ELF-1 (cell line): ENCODE data around the gene KCNT1.
"Not testable (repeated sequence)": the region's sequence is repeated elsewhere in the genome, so short reads cannot be mapped to it uniquely, and the experiment has no call there.

Experiments
- DNase-seq: peaks from one replicate; pipeline ENCODE4 v3.0.0-alpha.2; 2016; ENCODE audit warnings: low read depth, low spot score

KCNT1 gene

DNA sequence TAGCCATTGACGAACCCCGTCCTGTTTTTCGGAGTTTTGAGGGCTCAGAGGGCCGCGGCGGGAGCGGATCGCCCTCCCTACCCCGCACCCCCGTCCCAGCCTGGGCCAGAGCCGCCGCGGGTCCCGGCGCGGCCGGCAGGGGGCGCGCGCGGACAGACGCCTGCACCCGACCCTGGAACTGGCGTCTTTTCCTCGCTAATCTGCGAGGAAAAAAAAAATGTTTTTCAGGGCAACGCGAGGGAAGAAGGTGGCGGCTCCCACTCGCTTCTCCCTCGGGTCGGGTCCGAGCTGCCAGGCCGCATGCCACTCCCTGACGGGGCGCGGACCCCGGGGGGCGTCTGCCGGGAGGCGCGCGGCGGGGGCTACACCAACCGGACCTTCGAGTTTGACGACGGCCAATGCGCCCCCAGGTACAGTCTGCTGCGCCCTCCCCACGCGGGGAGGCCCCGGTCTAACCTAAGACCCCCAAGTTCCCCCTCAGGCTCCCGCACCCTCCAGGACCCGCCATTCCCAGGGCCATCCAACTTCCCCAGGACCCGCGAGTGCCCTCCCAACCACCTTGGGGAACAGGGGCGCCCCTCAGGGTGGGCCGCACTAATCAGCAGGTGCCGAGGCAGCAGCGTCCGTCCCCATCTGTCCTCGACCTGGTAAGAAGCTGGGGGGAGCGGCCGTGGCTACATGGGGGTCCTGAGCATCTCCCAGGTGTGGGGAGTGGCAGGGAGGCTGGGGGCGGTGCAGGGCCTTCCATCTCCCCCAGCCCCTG is at the start of gene KCNT1:
KCNT1 (plus strand) TSS at position 227 of the 763 bp plus-strand sequence; CDS start at position 301, 74 bp downstream.
- peak; percentile 81 for DNase-seq

GRCh38 chr9:135655317-135655716 is 46.7 kb upstream of the KCNT1 start:
- DNase-seq: no peak

DNA sequence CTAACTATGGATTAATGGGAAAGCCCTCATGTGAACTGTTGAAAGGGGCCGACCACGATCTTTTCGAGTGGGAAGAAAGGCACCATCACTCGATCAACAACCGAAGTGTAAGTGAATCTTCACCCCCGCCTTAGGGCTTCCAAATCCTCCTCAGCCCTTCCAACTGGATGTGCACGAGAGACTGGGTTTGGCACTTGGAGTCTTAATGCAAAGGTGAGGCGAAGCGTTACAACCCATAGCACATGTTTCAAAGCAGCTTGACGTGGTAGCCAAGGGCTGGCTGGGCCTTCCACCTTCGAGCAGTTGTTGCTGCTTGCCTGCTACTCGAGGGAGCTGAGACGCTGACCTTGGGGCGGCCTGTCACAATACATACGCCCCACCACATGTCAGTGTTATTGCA is 44.6 kb upstream of the KCNT1 start:
- no peak for DNase-seq

- DNase-seq: no peak
Measured at GRCh38 chr9:135659252-135659651, 42.7 kb upstream of the KCNT1 start.

DNA sequence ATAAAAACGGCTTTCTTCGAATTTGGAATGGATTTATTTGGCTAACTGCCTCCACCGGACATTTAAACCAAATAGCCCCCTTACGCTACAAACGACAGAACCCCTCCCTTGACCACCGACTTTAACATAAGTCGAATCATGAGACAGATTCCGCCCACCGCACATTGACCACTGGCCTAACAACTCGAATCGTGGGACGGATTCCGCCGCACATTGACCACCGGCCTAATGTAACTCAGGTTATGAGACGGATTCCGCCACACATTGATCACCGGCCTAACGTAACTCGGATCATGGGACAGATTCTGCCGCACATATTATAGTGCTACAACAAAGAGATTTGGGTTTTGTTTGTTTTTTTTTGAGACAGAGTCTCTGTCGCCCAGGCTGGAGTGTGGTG is 41.6 kb upstream of the KCNT1 start:
- no peak for DNase-seq

DNA sequence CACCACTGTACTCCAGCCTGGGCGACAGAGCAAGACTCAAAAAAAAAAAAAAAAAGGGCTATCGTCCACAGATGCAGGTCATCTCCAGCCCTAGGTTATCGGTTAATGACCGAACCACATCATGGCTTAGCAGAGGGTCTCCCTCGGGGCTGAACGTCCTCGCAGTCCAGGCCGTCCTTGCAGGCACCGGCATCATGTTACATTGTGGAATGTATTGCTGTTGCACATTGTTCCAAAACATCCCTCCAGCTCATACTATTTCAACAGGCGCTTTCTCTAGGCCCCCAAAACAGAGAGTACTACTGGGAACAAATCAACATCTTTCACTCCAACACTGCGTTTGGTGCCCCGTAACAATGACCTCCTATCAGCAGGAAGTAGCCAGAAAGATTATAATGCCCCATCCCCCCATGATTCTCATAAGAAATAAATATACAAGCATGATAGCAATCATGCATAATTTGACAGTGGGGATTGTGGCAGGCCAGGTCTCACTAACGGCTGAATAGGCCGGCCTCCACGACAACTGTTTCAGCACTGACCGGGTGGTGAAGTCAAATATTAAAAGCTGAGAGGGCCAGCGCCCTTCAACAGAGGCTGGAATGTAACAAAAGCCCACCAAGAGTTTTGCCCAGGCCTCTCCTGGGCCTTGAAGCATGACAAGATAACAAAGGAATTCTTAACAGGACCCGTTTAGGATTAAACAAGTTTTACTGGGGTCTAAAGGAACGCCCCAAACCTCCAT is 40.0 kb upstream of the KCNT1 start:
- peak; percentile 36 for DNase-seq

- DNase-seq: peak; percentile 42
Measured at GRCh38 chr9:135662758-135663450, 39.1 kb upstream of the KCNT1 start, which contains the start of gene LCN9. TSS of gene LCN9 (plus strand) at chr9:135663309. CDS start at chr9:135663322, 13 bp downstream.

- no peak for DNase-seq
Measured at GRCh38 chr9:135663451-135663770, 38.6 kb upstream of the KCNT1 start.

DNA sequence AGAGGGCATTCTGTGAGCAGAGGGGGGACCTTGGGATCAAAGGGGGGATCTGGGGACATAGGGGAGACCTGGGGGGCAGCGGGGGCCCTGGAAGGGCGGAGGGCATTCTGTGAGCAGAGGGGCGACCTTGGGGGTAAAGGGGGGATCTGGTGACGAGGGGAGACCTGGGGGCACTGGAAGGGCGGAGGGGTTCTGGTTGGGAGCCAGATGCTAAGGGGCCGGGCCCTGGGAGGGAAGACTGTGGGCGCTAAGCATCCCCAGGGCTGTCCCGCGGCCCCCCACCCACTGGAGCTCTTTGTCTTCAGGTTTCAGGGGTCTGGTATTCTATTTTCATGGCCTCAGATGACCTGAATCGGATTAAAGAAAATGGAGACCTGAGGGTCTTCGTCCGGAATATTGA is 38.1 kb upstream of the KCNT1 start:
- DNase-seq: no peak

DNA sequence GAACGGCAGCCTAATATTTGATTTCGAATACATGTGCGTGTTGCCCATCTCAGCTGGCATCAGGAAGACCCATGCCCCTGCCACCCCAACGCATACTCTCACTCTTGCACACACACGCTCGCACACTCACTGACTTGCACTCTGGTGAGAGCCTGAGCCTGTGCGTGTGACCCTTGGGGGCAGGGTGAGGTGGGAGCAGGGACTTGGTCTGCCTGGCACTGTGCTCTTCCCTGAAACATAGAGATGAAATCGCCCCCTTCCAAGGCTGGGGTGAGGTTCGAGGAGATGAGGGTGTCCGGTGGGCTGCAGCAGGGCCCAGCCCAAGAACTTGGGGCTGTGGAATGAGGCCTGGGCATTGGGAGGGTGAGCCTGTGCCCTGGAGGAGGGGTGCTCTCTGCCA is 37.7 kb upstream of the KCNT1 start:
- no peak for DNase-seq

DNA sequence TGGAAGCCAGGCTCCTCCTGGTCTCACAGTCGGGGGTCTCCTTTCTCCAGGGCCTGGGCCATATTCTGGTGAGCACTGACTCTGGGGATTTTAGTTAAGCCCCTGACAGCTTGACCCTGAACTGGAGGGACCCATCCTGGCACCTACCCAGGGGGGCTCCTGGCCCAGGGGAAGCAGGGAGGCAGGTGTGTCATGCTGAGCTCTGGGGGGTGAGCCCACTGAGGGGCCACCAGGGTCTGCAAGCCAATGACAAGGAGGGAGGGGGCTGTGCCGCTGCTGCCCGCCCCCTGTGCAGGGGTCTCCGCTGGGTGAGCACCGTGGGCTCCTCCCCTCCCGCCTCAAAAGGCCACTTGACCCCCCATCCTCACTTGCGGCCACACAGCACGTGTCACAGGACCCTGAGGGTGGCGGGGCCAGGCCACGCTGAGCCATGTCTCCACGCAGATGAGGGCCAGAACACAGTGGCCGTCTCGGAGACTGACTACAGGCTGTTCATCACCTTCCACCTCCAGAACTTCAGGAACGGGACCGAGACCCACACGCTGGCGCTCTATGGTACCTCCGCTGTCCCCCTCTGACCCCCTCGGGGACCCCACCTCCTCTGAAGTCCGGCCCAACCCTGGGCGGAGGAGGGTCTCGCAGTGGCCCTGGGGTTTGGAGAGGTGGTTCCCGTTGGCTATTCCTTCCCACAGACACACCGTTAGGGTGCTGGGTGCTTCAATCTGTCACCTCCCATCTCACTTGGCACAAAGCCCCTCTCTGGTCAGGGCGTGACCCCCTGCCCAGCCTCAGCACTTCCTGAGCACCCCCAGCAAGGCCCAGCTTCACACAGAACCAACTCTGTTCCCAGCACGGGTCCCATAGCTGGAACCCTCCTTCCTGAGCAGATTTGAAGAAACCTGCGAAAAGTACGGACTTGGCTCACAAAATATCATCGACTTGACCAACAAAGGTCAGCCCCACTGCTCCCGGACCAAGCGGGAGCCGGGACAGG is 36.9 kb upstream of the KCNT1 start:
- no peak for DNase-seq

DNA sequence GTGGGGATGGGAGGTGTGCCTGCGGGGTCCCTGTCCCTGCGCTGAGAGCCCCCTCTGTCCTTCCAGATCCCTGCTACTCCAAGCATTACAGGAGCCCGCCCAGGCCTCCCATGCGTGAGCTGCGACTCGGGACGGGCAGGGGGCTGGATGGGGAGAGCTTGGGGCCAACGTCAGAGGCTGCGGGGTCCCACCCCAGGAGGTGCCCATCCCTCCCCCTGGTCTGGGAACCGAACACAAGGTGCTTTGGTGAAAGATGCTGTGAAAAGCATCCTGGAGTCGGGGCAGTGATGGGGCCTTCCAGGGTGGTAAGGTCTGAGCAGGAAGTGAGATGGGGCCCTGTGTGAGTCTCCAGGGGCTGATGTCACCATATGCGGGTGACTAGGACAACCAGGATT is 36.2 kb upstream of the KCNT1 start:
- DNase-seq: no peak

DNA sequence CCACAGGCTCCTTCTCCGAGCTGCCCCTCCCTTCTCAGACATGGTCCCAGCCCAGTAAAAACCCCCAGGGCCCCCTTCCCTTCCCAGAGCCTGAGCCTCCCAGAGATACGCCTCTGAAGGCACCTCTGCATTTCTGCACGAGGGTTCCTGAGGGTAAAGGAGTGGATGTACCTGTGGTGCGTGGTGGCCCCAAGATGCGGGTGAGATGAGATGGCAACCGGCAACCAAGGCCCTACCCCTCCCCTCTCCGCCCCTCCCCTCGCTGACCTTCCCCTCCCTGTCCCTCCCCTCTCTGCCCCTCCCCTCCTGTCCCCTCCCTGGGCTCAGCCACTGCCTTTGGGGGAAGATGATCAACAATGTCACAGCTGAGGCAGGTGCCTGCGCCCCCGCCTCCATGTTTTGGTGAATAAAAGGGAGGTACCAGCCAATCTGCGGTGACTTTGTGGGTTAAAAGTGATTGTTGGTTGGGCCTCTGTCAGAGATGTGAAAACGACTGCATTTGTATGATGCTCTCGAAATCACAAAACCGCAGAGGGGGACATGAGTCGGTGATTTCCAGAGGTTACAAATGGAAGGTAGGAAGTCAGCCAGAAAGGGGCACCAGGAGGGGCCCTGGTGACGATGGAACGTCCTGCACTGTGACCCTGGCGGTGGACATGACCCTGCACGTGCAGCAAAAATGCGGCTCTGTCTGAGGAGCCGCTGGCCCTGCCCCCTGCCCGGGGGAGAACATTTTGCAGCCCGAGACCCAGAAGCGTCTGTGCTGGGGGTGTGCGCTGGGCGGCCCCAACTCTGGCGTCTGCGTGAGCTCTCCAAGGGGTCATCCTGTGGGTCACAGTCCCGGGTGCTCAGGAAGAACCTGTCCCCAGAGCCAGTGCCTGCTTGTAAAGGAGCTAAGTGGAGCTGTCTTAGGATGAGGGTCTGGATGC is 35.2 kb upstream of the KCNT1 start:
- no peak for DNase-seq

DNA sequence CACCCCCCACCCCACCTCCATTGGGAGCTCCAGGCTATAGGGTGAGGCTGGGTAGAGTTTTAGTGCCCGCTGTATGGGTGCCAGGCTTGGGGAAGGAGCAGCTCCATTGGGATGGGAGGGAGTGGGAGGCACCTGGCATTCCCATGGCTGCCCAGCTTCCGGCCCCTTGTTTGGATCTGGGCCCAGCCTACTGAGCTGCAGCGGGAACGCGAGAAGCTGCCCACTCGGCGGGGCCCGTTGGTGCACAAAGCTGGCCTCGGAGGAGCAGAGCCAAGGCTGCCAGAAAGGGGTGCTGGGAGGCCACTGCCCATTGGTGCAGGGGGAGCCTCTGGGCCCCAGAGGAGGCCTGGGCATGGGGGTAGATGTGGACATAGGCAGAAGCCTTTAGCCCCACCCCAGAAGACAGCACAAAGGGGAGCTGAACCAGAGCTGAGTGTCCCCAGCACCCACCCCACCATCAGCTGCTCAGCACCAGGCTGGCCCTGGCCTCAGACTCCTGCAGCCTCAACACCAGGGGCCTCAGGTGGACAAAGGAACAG is 34.5 kb upstream of the KCNT1 start:
- no peak for DNase-seq

DNA sequence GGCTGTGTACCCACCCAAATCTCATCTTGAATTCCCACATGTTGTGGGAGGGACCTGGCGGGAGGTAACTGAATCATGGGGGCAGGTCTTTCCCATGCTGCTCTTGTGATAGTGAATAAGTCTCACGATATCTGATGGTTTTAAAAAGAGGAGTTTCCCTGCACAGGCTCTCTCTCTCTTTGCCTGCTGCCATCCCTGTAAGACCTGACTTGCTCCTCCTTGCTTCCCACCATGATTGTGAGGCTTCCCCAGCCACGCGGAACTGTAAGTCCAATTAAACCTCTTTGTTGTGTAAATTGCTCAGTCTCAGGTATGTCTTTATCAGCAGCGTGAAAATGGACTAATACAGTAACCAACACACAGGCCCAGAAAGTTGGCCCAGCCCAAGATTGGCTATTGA is 33.0 kb upstream of the KCNT1 start:
- not testable (repeated sequence) for DNase-seq

DNA sequence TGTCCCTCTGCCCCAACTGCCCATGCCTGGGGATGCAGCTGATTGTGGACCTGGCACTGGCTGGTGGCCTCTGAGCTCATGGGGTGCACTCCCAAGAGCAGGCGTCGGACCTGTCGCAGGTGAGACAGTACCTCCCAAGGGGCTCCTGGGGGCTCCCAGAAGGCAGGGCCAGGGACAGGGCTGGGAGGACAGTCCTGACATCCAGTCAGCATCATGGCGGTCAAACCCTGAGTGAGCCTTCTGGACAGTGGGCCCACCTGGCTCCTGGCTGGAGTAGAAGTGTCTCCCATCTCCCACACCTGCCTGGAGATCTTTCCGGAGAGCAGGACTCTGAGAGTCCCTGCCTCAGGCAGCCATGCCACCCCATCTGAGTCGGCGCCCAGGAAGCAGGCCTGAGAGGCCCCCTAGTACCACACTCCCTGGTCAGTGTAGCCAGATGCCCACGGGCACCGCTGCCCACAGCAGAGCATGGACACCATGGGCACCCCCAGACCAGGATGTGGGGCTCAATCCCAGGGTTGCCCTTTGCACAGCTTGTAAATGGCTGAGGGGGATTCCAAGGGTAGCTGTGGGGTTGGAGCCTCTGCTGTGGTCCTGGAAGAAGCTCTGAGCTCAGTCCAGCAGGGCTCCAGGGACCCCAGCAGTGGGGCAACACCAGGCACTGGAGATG is 32.2 kb upstream of the KCNT1 start:
- DNase-seq: no peak

DNA sequence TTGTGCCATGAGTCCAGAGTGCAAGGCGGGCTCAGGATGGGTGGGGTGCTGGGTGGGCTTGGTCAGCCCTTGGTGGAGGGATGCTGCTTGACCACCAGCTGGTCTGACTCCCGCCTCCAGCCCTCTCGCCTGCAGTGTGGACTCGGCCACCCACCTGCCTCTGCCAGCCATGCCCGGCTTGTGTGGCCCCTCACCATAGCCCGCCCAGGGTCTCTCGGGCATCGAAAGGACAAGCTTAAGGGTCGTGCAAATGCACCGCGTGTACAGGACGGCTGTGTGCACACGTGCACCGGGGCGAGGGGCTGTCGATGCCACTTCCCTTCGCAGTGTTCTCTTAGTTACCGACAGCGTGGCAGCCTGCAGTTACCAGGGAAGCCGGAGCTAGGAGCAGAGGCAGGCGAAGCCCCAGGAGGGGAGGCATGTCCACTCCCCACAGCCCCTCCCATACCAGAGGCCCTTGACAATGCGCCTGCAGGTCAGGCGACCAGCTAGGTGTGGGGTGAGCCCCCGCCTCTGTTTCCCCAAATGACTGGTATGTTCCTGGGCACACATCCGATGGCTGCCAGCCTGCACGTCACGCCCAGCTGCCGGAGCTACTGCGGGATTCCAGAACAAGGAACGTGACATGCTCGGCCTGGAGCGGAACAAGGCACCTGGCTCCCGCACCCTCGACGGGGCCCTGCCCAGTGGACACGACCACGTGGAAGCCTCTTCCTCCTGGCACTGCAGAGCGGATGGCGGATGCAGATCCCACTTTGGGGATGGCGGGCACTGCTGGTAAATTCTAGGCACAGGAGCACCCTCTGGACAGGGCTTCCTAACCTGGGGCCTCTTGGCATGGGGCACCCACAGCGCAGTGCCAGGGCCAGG is 31.0 kb upstream of the KCNT1 start:
- no peak for DNase-seq

DNA sequence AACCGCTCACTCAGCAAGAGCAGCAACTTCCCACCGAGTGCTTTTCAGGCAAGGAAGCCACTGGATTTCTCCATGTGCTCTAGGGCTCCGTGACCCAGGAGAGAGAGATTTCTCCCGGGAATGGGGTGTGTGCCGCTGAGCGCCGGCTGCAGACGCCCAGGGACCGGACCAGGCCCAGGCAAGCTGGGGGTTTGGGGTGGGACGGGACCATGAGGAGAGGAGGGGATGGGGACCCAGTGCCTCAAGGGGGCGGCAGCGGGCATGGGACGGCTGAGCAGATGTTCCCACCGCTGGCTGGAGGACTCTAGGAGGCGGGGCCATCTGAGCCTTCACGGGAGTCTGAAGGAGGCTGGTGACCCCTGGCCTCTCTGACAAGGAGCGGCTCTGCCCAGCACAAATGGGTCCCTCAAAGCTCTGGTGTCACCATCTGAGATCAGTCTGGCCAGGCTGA is 30.4 kb upstream of the KCNT1 start:
- peak; percentile 68 for DNase-seq
